ENCODE results near the gene TRIM39.
A peak's percentile ranks its signal among the peaks of the same experiment; 100 is the strongest.

TRIM39 gene

GRCh38 chr6:30325150-30325872 lies 1.4 kb upstream of the TRIM39 start:
- peak in 41 of 42 donors; percentile 21 to 86 (median 62) for DNase-seq
- intact Hi-C loops (cut with DNase I) = no loop called here

- DNase-seq = peak in 20 of 42 donors; percentile 13 to 89 (median 79)
- intact Hi-C loops (cut with DNase I) = loop anchor here (2.0 kb wide), 1 partner anchor 19 kb away; the partner anchor contains the start of gene RPP21
Measured at GRCh38 chr6:30325873-30326525, 728 bp upstream of the TRIM39 start.

GRCh38 chr6:30327232-30327746 lies 562 bp downstream of the TRIM39 start:
- no peak for DNase-seq
- intact Hi-C loops (cut with DNase I) = loop anchor here (2.0 kb wide), 1 partner anchor 18 kb away; the partner anchor contains the start of gene RPP21

- DNase-seq = no peak
- intact Hi-C loops (cut with DNase I) = no loop called here
Measured at GRCh38 chr6:30328397-30328796, 1.7 kb downstream of the TRIM39 start.

GRCh38 chr6:30329331-30329730 lies 2.6 kb downstream of the TRIM39 start:
- DNase-seq = no peak
- intact Hi-C loops (cut with DNase I) = no loop called here

- no peak for DNase-seq
- intact Hi-C loops (cut with DNase I) = no loop called here
Measured at GRCh38 chr6:30331981-30332380, 5.3 kb downstream of the TRIM39 start.

- no peak for DNase-seq
- intact Hi-C loops (cut with DNase I) = no loop called here
Measured at GRCh38 chr6:30334075-30334783, 7.5 kb downstream of the TRIM39 start.

- intact Hi-C loops (cut with DNase I) = no loop called here
Measured at GRCh38 chr6:30340589-30341054, 13.9 kb downstream of the TRIM39 start.

GRCh38 chr6:30341218-30341617 lies 14.5 kb downstream of the TRIM39 start:
- intact Hi-C loops (cut with DNase I) = no loop called here
- no peak for DNase-seq

More at GRCh38 chr6:30340589-30341054, 13.9 kb downstream of the TRIM39 start:
- DNase-seq = peak in 1 of 42 donors; percentile 19

- DNase-seq = no peak
- intact Hi-C loops (cut with DNase I) = no loop called here
Measured at GRCh38 chr6:30341728-30342127, 15.0 kb downstream of the TRIM39 start.

- intact Hi-C loops (cut with DNase I) = loop anchor here (2.0 kb wide), 1 partner anchor 18 kb away; the partner anchor contains the start of gene TRIM39
- no peak for DNase-seq
Measured at GRCh38 chr6:30344191-30344867, 17.6 kb downstream of the TRIM39 start.

- peak; percentile 77 to 96 (median 92) for DNase-seq
- intact Hi-C loops (cut with DNase I) = loop anchor here (2.0 kb wide), 1 partner anchor 18 kb away; the partner anchor contains the start of gene TRIM39
Measured at GRCh38 chr6:30344868-30345671, 18.3 kb downstream of the TRIM39 start, which contains the start of gene RPP21. Gene RPP21 (plus strand): TSS chr6:30345156. CDS start chr6:30345172, 16 bp downstream.

- DNase-seq = no peak
- intact Hi-C loops (cut with DNase I) = loop anchor here (2.0 kb wide), 1 partner anchor 19 kb away; the partner anchor contains the start of gene TRIM39
Measured at GRCh38 chr6:30345852-30346251, 19.1 kb downstream of the TRIM39 start.

GRCh38 chr6:30348957-30349356 lies 22.2 kb downstream of the TRIM39 start:
- intact Hi-C loops (cut with DNase I) = no loop called here
- DNase-seq = no peak

- no peak for DNase-seq
- intact Hi-C loops (cut with DNase I) = no loop called here
Measured at GRCh38 chr6:30349421-30350177, 22.9 kb downstream of the TRIM39 start.

- intact Hi-C loops (cut with DNase I) = no loop called here
- no peak for DNase-seq
Measured at GRCh38 chr6:30350524-30350923, 23.8 kb downstream of the TRIM39 start.

GRCh38 chr6:30352550-30352949 lies 25.8 kb downstream of the TRIM39 start:
- intact Hi-C loops (cut with DNase I) = no loop called here
- no peak for DNase-seq
